Fibroblast of villous mesenchyme (primary cell): Measurements from ENCODE around the gene IFI27L2. TPM values are rescaled to one million over a fixed set of nuclear protein-coding genes. Genes with fewer than 3 reads are reported as not detected.

ENCODE experiments used
- DNase-seq: peaks from one replicate; pipeline ENCODE4 v3.0.0-alpha.2; 2010; ENCODE audit warnings: low read depth
- H3K4me3 ChIP-seq: 2 replicates; pipeline ENCODE4 v1.5.1; 2011; ENCODE audit warnings: low read depth, mild to moderate bottlenecking, low read length
- CTCF ChIP-seq: IDR thresholded peaks from 2 replicates; pipeline ENCODE4 v1.5.1; 2012; ENCODE audit warnings: low read depth, mild to moderate bottlenecking, low read length; ENCODE audit not compliant: insufficient read depth
- total RNA-seq: library from RNA; depleted of rRNA; stranded (reverse); fragments of >200 nt; gene quantifications from 2 replicates; pipeline ENCODE4 v1.2.3, GENCODE V29; 2012

Gene IFI27L2
- total RNA-seq, 1 donor = 94.1 TPM

GRCh38 chr14:94173885-94174603 is 44.6 kb upstream of the IFI27L2 start, which contains the start of gene PPP4R4:
Gene PPP4R4, plus strand, starts transcription at chr14:94174322. Its CDS starts 144 bp downstream, at chr14:94174466.
- peak within 1 kb of the TSS; percentile 66 for H3K4me3 ChIP-seq
- no peak for TF ChIP-seq CTCF
- peak; percentile 82 for DNase-seq

DNA sequence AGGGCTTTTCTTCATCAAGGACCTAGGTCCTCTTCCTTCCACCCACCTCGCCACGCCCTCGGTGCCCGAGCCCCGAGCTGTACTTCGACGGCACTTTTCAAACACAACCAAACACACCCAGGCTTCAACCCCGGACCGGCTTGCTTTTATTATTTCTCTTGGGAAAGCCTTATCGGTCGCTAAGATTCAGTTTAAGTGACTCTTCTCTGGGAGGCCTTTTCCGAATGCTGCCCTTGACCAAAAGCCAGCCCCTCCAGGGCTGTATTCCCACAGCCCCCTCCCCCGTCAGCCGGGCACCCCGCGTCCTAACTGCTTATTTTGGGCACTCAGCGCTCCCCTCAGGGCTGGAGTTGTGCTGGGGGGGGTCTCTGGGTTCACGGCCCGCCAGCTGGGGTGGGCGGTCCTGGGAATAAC is 44.1 kb upstream of the IFI27L2 start:
- peak overlapping the region; percentile 66 for H3K4me3 ChIP-seq
- DNase-seq = no peak

DNA sequence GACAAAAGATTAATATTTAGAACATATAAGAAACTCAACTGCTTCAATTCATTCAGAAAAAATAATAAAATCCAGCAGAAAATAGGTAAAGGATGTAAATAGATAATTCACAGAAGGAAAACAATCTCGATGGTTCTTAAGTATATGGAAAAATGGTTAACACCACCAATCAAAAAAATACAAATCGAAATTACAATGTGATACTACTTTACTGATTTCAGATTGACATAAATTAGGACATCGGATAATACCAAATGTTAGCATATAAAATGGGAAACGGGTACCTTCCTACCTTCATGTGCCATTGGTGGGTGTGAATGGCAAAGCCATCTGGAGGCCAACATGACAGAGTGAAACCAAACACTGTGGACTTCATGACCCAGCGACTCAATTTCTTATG is 43.1 kb upstream of the IFI27L2 start:
- no peak for DNase-seq
- TF ChIP-seq CTCF = no peak
- H3K4me3 ChIP-seq = no peak overlapping the region

More for the DNA sequence above, 44.1 kb upstream of the IFI27L2 start:
- no peak for TF ChIP-seq CTCF

DNA sequence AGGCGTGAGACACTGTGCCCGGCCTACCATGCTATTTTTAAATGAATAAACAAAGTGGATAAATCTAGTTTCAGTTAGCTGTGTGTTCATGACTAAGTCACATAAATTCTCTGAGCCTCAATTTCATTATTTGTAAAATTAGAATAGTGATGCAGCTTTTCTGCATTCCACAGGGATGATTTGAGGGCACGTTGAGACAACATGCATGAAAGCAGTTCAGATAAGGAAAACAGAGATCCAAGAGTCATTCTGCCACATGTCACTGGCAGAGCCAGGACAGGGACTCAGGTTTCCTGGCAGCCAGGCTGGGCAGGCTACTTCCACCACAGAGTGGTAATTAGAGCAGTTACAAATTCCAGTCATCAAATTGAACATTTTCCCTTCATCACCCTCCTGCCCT is 41.8 kb upstream of the IFI27L2 start:
- DNase-seq = no peak
- no peak for TF ChIP-seq CTCF
- no peak overlapping the region for H3K4me3 ChIP-seq

- DNase-seq = no peak
- no peak overlapping the region for H3K4me3 ChIP-seq
- TF ChIP-seq CTCF = no peak
Measured at GRCh38 chr14:94170136-94170535, 40.7 kb upstream of the IFI27L2 start.

- no peak for TF ChIP-seq CTCF
- no peak overlapping the region for H3K4me3 ChIP-seq
- no peak for DNase-seq
Measured at GRCh38 chr14:94165744-94166143, 36.3 kb upstream of the IFI27L2 start.
